ENCODE data around the gene COQ5. TPM values are rescaled to one million over a fixed set of nuclear protein-coding genes. Genes with fewer than 3 reads are reported as not detected.
"Not testable (repeated sequence)": the region's sequence is repeated elsewhere in the genome, so short reads cannot be mapped to it uniquely, and the experiment has no call there.

Gene COQ5
- total RNA-seq, 3 donors from 2014 or later, result 22.8 to 30.0 (median 29.5) TPM

DNA sequence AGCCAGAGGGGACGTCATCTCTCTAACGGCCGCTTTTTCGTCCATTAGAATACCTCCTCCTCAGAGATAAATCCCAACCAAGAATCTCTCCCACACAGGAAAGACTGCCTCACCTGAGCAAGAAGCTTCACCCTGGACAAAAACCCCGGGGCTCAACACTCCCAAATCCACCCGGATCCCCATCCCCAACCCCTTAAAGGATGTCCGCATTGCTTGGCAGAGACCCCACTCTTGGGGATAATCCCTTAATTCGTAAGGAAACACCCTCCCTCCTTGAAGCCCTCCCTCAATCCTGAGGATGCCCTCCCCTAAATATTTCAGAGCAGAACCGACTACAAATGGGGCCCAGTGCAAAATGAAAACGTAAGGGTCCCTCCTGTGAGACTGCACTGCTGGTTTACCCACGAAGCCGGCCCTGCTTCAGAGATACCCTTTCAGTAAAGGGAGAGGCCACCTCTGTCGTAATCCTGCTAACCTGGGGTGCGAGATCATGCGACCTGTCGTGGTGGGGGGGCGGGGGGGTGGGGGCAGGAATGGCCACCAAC lies 33.7 kb downstream of the COQ5 start:
- ATAC-seq (peak; percentile 9), DNase-seq (peak in 1 of 3 donors; percentile 14)
- Histone ChIP-seq H3K4me1 (ENCODE audit: low read depth) (peaks cover 10% of the 10 kb centered on the region), H3K4me3 (peak overlapping the region; percentile 92), H3K36me3 (ENCODE audit: low read depth) (no peaks in the 10 kb centered on the region), H3K9me3 (no peaks in the 10 kb centered on the region)
- TF ChIP-seq, protein P1, sequence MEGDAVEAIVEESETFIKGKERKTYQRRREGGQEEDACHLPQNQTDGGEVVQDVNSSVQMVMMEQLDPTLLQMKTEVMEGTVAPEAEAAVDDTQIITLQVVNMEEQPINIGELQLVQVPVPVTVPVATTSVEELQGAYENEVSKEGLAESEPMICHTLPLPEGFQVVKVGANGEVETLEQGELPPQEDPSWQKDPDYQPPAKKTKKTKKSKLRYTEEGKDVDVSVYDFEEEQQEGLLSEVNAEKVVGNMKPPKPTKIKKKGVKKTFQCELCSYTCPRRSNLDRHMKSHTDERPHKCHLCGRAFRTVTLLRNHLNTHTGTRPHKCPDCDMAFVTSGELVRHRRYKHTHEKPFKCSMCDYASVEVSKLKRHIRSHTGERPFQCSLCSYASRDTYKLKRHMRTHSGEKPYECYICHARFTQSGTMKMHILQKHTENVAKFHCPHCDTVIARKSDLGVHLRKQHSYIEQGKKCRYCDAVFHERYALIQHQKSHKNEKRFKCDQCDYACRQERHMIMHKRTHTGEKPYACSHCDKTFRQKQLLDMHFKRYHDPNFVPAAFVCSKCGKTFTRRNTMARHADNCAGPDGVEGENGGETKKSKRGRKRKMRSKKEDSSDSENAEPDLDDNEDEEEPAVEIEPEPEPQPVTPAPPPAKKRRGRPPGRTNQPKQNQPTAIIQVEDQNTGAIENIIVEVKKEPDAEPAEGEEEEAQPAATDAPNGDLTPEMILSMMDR (IDR thresholded peaks at IDR 0.05), result no peak
- intact Hi-C loops (cut with DNase I, micrococcal nuclease), result loop anchor here in 1 of 2 donors (5.0 kb wide), 1 partner anchor 42 kb away; no protein-coding TSS in a partner anchor

DNA sequence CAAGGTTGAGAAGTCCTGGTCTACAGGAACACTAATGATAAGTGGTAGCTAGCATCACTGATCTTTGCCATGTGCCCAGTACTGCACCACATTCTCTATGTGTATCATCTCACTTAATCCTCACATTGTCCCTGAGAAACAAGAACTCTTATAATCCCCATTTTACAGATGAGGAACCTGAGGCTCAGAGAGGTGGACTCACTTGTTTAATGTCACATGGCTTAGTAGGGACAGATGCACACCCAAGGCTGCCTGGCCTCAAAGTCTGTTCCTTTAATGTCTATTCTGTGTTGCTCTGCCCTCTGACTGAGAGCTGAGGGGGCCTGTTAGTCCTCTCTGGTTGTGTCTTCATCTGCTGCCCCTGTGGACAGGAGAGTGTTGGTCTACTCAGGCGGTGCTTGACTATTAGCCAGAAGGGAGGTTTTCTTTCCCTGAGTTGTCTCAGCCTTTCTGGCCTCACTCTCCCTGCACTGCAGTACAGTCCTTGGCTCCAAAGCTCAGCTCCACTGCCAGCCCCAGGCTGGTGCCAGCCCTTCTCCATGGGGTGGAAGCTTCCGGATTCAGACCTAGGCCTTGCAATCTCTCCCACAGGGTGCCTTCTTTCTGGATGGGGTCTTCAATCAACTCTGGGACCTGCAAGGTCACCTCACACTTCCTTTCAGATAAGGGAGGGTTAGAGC lies 38.0 kb downstream of the COQ5 start:
- no peak overlapping the region for H3K4me3 ChIP-seq
- DNase-seq, result no peak
- intact Hi-C loops (cut with DNase I, micrococcal nuclease), result no loop called here
- H3K9me3 ChIP-seq, result no peaks in the 10 kb centered on the region
- TF ChIP-seq, protein P1 (IDR thresholded peaks at IDR 0.05), result no peak
- H3K36me3 ChIP-seq (ENCODE audit: low read depth), result no peaks in the 10 kb centered on the region
- ATAC-seq, result no peak
- no peaks in the 10 kb centered on the region for H3K4me1 ChIP-seq (ENCODE audit: low read depth)

DNA sequence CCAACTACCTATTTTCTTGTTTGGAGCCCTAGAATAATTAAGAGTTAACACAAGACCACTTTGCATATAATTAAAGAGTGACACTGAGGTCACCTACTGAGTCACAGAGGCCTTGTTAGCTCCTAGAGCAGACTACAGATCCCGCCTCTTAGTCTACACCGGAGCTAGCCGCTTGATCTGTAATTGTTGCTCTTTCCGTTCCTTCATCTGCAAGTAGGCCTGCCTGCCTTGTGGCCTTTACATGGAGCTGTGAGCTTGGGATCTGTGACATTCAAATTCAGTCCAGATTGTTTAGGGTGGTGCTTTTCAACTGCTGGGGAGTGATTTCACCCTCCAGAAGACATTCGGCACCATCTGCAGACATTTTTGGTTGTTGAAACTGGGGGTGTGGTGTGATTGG lies 38.6 kb downstream of the COQ5 start:
- DNase-seq, result no peak
- no peak for ATAC-seq
- Histone ChIP-seq H3K36me3 (ENCODE audit: low read depth) (no peaks in the 10 kb centered on the region), H3K9me3 (no peaks in the 10 kb centered on the region), H3K4me1 (ENCODE audit: low read depth) (no peaks in the 10 kb centered on the region), H3K4me3 (no peak overlapping the region)
- TF ChIP-seq, protein P1 (IDR thresholded peaks at IDR 0.05), result no peak
- intact Hi-C loops (cut with DNase I, micrococcal nuclease), result no loop called here

DNA sequence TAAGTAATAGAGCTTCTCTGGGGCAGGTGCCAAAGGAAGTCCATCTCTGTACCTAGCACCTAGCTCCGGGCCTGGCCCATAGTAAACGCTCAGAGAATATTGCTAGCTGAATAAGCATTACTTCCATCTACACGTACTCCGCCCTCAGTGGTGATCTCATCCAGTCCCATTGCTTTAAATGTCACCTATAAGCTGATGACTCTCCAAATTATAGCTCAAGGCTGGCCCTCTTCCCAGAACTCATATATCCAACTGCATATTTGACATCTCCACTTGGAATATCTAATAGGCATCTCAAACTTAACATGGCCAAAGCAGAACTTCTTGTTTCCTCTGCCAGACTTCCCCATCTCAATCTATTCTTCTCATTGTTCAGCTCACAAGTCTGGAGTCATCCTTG lies 39.9 kb downstream of the COQ5 start:
- Histone ChIP-seq H3K4me3 (no peak overlapping the region), H3K9me3 (no peaks in the 10 kb centered on the region), H3K36me3 (ENCODE audit: low read depth) (no peaks in the 10 kb centered on the region), H3K4me1 (ENCODE audit: low read depth) (no peaks in the 10 kb centered on the region)
- DNase-seq (peak in 1 of 3 donors; percentile 45), ATAC-seq (peak; percentile 89)
- intact Hi-C loops (cut with DNase I, micrococcal nuclease), result no loop called here
- TF ChIP-seq, protein P1 (IDR thresholded peaks at IDR 0.05), result no peak

DNA sequence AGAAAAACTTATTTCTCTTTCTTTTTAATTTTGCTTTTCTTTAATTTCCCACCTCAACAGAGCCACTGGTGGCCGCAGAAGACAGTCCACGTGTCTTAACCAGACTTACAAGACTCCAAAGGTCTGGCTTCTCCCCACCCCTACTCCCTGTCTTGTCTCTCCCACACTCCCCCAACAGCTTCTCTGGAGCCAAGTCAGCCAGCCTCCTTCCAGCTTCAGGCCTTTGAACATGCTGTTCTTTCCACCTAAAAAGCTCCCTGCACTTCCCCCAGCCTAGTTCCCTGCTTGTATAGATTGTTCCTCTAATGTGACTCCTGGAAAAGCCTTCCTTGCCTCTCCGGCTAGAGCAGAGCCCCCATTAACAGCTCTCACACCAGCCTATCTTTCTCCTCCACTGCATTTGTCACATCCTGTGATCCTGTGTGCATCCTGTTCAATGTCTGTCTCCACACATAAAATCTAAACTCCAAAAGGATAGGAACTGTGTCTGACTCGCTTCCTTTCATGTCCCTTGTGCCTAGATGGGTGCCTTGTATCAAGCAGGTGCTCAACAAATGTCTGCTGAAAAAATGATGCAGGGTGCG lies 40.8 kb downstream of the COQ5 start:
- H3K4me3 ChIP-seq, result no peak overlapping the region
- no peaks in the 10 kb centered on the region for H3K36me3 ChIP-seq (ENCODE audit: low read depth)
- H3K4me1 ChIP-seq (ENCODE audit: low read depth), result no peaks in the 10 kb centered on the region
- H3K9me3 ChIP-seq, result no peaks in the 10 kb centered on the region
- TF ChIP-seq, protein P1 (IDR thresholded peaks at IDR 0.05), result no peak
- intact Hi-C loops (cut with DNase I, micrococcal nuclease), result no loop called here
- ATAC-seq, result no peak
- no peak for DNase-seq

DNA sequence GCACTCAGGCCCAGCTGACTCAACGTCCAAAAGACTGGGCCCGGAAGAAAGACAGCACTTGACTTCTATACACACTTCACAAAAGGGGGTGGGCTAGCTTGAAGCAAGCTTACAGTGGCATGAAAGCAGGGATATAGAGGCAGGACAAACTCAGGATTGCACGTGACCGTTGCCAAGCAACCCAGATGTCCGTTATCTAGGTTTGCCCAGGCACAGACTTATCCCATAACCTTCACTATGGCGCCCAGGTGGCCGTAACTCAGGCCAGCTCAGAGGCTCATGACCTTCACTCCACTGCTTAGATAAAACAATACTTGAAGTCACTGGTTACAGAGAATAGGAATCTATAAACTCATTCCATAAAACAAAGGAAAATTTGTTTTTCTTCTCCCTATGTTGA lies 41.4 kb downstream of the COQ5 start:
- H3K4me1 ChIP-seq (ENCODE audit: low read depth); ATAC-seq; H3K36me3 ChIP-seq (ENCODE audit: low read depth); H3K4me3 ChIP-seq; intact Hi-C loops (cut with DNase I, micrococcal nuclease); DNase-seq; H3K9me3 ChIP-seq: not testable (repeated sequence)

Measured in mucosa of descending colon (tissue), 3 donors.